ENCODE data around the gene CDH15.

DNA sequence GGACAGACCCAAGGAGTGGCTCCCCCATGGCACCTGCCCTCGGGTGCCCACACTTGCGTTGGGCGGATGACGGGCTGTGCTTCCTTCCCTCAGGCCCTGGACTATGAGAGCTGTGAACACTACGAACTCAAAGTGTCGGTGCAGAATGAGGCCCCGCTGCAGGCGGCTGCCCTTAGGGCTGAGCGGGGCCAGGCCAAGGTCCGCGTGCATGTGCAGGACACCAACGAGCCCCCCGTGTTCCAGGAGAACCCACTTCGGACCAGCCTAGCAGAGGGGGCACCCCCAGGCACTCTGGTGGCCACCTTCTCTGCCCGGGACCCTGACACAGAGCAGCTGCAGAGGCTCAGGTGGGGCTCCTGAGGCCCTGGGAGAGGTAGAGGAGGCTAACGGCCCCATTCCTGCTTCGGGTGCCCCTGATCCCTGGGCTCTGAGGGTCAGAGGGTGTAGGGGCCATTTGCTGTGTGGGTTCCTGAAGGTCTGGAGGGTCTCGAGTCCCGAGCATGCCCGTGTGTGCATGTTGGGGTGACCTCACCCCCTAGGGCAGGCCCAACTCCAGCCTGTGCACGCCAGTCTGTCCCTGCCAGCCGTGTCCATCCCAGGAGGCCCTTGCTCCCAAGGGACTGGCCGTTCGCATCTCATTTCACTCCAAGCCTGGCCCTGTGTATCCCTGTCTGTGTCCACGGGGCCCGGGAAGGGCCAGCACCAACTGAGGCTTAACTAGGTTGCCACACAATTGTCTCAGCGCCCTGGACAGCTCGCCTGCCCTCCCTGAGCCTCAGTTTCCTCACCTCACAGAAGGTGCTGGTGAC is 18.8 kb downstream of the CDH15 start:
- TF ChIP-seq ZFP3 (CRISPR knock-in tag; IDR thresholded peaks at IDR 0.05) (no peak), ZNF565 (CRISPR knock-in tag; conservative IDR thresholded peaks at IDR 0.05; ENCODE audit: low read depth) (no peak), ZC3H10 (CRISPR knock-in tag; IDR thresholded peaks at IDR 0.05) (no peak), ARNTL (CRISPR knock-in tag; IDR thresholded peaks at IDR 0.05; ENCODE audit: borderline replicate concordance, low read depth) (no peak), ISL1 (CRISPR knock-in tag; IDR thresholded peaks at IDR 0.05) (no peak), PPARA (CRISPR knock-in tag; IDR thresholded peaks at IDR 0.05; ENCODE audit: borderline replicate concordance) (no peak), ZFP30 (CRISPR knock-in tag; IDR thresholded peaks at IDR 0.05) (no peak), RARB (CRISPR knock-in tag; IDR thresholded peaks at IDR 0.05) (no peak), ESRRG (CRISPR knock-in tag; IDR thresholded peaks at IDR 0.05) (no peak)
- TF ChIP-seq, protein P1, sequence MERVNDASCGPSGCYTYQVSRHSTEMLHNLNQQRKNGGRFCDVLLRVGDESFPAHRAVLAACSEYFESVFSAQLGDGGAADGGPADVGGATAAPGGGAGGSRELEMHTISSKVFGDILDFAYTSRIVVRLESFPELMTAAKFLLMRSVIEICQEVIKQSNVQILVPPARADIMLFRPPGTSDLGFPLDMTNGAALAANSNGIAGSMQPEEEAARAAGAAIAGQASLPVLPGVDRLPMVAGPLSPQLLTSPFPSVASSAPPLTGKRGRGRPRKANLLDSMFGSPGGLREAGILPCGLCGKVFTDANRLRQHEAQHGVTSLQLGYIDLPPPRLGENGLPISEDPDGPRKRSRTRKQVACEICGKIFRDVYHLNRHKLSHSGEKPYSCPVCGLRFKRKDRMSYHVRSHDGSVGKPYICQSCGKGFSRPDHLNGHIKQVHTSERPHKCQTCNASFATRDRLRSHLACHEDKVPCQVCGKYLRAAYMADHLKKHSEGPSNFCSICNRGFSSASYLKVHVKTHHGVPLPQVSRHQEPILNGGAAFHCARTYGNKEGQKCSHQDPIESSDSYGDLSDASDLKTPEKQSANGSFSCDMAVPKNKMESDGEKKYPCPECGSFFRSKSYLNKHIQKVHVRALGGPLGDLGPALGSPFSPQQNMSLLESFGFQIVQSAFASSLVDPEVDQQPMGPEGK (CRISPR knock-in tag; IDR thresholded peaks at IDR 0.05; ENCODE audit: borderline replicate concordance) = no peak
- TF ChIP-seq, protein P2, sequence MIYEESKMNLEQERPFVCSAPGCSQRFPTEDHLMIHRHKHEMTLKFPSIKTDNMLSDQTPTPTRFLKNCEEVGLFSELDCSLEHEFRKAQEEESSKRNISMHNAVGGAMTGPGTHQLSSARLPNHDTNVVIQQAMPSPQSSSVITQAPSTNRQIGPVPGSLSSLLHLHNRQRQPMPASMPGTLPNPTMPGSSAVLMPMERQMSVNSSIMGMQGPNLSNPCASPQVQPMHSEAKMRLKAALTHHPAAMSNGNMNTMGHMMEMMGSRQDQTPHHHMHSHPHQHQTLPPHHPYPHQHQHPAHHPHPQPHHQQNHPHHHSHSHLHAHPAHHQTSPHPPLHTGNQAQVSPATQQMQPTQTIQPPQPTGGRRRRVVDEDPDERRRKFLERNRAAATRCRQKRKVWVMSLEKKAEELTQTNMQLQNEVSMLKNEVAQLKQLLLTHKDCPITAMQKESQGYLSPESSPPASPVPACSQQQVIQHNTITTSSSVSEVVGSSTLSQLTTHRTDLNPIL (CRISPR knock-in tag; IDR thresholded peaks at IDR 0.05; ENCODE audit: low read depth) = no peak

Measured in SK-N-SH treated with all-trans-retinoic acid at 6 μM for 48 hours (cell line).